ENCODE data around the gene BCO1.
"Not testable (repeated sequence)": the region's sequence is repeated elsewhere in the genome, so short reads cannot be mapped to it uniquely, and the experiment has no call there.

The BCO1 gene, protein sequence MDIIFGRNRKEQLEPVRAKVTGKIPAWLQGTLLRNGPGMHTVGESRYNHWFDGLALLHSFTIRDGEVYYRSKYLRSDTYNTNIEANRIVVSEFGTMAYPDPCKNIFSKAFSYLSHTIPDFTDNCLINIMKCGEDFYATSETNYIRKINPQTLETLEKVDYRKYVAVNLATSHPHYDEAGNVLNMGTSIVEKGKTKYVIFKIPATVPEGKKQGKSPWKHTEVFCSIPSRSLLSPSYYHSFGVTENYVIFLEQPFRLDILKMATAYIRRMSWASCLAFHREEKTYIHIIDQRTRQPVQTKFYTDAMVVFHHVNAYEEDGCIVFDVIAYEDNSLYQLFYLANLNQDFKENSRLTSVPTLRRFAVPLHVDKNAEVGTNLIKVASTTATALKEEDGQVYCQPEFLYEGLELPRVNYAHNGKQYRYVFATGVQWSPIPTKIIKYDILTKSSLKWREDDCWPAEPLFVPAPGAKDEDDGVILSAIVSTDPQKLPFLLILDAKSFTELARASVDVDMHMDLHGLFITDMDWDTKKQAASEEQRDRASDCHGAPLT

DNA sequence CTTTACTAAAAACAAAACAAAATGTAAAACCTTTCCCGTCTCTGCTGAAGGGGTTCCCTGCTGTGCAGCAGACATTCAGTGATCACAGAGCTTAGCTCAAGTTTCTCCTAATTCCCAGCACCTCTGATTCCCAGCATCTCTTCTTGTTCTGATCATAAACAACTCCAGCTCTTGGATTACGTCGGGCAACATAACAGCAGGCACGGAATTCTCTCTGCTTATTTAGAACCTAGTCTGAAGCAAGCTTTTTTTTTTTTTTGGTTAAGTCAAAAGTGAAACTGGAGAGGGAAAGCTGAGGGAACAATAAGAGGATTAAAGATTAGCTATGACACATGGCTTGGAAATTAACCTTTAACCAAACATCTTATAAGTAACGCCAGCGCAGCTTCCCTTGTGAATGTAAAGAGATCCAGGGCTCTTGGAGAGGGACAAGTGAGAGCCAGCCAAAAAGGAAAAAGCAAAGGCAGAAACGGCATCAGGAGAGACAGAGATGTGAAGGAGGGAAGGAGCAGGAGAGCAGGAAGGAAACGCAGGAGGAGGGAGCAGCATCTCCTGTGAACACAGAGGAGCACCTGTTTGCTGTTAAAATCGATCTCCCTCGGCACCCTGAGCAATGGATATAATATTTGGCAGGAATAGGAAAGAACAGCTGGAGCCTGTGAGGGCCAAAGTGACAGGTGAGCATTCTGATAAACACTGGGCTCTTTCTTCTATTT is at the start of gene BCO1:
Gene BCO1, plus strand, starts transcription at position 394 of the 716 bp plus-strand sequence. Its CDS starts 220 bp downstream, at position 614.
- DNase-seq: no peak

DNA sequence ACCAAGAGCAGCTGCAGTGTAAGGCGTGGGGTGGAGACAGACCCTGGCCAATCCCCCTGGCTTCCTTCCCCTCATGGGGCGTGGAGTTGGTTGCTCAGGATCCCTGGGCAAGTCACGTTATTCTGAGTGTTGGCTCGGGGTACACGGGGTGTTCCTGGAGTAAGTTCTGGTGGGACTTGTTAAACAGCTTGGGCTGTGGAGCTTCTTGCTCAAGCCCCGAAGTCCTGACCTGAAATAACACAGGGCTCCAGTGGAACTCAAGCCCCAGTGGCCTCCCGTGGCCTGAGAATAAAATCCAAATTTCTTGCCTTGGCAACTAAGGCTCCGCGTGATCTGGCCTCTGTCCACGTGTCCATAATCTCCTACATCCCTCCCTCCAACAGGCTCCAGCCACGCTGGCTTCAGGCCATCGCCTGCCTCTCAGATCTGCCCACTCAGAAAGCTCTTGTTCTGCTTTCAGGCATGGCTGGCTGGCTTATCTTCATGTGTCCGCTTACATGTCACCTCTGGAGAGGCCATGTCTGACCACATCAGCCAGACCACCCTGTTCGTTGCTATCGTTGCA is 49.3 kb upstream of the BCO1 start:
- no peak for DNase-seq

DNA sequence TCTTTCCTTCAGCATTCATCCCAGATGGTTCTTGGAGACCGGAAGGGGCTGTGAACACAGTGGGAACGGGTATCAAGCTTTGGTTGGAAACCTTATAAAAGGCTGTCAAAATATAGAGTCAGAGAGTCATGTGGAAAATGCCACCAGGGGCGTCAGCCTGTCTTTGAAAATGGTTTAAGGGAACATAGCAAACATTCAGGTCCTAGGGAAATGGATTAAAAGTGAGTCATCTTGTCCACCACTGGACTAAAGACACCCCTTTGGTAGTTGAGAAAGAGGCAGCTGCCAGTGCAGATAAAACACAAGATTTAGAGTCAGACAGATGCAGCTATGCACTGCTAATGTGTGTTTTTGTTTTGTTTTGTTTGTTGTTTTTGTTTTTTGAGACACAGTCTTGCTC is 47.8 kb upstream of the BCO1 start:
- DNase-seq: no peak

DNA sequence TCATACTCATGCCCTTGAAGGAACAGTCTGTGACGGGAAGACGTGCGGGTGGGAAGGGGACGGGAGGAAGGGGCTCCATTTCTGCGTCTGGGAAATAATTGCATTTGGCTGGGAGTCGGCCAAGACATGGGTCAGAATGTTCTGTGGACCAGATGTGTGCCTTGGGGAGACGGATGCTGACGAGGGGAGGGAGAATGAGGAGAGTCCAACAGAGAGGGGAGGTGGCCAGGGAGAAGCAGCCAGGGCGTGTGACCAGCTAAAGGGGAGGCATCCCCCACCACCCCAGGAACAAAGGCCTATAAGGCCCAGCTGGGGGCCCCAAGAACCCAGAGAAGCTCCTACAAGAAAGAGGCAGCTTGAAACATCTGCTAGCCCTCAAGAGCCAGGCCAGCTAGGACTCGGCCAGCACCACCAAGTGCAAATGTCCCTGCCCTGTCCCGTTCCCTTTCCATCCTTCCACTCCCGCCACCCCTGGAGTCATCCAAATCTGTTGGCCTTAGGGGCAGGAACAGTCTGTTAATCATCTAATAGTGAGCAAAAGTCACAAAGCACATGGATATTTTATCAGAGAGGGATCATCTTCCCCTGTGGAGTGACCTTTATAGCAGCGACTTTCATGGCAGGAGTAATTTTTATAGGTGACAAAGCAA is 42.5 kb upstream of the BCO1 start:
- no peak for DNase-seq

DNA sequence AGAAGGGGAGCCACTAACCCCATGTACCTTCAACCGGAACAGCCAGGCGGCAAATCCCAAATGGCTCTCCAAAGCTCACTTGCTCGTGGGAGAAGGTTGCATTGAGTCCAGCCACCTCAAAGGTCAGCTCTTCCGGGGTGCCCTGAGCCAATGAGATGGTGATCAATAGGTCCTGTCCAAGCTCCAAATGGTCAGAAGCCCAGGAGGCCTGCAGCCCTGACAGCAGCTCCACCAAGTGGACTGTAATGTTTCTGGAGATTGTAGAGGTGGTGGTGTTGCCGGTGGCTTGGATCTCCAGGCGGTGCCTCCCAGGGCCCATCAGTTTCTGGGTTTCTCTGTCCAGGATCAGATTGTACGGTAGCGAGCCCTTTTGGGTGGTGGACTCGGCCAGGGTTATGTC is 39.9 kb upstream of the BCO1 start:
- no peak for DNase-seq

DNA sequence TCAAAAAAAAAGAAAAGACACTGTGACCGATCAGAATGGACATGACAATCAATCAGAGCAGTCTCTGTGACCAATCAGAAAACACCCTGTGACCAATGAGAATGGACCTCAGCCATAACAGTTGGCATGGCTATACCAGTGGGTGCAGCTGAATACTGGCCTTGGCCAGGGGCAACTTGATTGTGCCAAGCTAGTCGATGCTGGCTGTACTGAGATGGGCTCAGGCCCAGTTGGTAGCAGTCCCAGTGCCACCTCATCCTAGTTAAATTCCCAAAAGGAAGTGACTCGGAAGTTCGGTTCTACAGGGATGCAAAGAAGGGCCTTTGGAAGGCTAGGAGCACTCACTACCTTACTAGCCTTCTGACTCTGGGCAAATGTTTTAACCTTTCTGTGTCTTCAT is 37.2 kb upstream of the BCO1 start:
- no peak for DNase-seq

DNA sequence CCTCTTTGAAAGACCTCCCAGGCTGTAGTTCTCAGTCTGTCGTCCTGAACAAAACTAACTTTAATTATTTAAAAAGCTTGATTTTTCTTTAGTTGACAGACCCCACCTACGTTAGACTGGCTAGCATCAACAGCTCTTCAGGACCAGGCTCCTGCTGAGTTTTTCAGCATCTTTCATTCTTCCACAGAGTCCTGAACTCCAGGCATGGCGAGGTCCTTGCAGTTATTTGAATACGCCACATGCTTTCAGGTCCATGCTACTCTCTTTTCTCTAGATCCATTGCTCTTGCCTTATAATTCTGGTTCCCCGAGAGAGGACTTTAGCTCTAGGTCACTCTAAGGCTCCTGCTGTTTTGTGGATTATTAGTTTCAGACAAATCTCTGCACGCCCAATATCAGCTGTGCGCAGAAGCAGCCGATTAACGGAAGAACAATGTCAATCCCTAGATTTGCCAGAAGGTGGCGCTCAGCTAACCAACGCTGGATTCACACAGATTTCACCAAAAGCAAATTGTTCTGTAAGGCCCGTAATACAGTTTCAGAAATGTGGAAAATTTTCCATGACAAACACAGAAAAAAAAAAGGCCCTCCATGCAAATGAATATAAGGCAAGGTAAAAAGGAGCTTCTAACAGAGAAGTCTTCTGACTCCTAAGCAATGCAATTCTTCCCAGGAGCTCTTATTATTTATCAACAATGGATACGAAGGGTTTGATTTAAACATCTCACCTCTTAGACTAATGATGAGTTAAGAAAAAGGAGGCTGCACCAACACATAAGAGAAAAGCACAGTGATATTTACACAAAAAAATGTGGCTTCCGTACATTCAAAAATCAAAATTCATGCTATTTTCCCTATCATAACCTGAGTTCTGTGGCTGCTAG is 33.5 kb upstream of the BCO1 start:
- no peak for DNase-seq

DNA sequence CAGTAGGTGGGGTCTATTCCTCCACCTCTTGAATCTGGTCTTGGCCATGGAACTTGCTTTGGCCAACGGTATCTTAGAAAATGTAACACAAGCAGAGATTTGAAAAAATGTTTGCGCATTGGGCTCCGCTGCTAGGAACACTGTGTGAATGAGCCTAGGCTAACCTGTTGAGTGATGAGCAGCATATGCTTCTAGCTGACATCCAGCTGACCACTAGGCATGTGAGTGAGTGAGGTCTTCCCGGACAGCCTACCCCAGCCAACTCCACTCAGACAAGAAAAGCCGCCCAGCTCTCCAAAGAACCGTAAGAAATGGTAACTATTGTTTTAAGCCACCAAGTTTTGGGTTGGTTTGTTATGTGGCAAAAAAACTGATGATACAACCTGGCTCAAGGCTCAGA is 31.4 kb upstream of the BCO1 start:
- no peak for DNase-seq

DNA sequence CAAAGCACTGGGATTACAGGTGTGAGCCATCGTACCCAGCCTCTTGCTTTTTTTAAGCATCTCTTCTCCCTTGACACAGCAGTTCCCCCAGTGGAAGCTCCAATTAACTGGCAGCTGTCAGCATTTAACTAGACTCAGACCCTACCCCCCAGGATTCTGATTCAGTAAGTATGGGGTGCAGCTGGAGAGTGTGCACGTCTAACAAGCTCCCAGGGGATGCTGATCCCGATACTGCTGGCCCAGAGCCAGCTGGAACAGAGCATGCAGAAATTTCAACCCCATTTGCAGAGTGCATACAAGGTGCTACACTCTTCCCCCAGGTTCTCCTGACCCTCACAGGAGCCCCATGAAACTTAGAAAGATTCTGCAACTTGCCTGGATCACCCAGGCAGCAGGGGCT is 27.7 kb upstream of the BCO1 start:
- DNase-seq: no peak

DNA sequence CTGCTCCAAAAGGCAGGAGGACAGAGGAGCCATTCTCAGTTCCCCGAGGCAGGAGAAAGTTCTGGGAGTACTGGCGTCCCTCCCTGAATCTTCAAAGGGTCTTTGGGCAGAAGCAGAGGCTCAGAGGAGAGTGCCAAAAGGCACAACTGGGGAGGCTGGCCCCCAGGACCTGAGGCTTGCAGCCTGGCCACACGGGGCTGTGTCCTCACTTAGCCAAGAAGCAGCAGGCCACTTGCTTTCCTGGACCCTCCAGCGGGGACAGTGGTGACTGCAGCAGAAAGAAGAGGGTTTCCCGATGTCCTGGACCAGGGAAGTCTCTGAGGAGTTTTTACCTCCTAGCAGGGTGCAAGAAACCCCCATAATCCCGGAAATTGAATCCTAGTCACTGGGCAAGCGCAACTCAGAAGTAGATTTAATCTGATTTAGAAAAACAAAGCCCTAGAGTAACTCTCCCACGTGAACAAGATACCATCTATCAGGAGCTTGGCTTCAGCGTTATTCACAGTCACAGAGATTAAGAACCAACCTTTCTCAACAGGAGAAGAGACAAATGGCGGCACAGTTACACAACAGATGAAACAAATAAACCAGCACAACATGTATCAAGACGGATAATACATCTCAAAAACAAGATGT is 25.5 kb upstream of the BCO1 start:
- DNase-seq: no peak

DNA sequence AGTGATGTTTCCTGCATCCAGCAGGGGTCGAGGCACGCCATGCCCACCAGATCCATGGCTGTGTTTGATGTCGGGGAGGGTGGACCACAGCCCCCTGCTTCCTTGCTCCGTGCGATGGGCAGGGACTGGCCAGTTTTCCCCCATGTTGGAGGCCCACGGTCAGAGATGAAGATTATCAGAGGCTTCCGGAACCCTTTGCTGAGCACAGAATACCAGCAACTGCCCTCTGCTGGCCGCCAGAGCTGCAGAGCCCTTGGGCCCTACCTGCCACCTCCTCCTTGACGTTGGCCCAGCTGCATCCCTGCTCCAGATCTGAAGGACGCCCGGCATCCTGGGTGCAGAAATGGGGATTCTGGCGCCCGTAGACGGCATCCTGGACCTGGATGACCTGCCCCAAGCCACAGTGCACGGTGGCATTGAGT is 23.7 kb upstream of the BCO1 start:
- DNase-seq: no peak

DNA sequence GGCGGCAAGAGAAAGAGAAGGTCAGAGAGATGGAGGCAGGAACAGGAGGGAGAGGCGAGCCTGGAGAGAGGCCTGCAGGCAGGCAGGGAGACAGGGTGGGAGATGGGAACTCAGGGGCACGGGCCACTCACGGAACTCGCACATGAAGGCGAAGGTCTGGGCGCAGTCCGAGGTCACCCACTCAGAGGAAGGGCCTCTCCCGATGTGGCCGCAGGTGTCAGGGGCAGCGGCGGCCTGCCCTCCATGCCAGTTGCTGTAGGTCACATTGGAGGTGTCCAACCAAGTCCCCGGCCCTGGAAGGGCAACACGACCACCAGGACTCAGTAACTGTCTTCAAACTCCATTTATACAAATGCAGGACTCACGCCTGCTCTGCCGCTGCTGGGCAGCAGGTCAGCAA is 22.4 kb upstream of the BCO1 start:
- DNase-seq: no peak

DNA sequence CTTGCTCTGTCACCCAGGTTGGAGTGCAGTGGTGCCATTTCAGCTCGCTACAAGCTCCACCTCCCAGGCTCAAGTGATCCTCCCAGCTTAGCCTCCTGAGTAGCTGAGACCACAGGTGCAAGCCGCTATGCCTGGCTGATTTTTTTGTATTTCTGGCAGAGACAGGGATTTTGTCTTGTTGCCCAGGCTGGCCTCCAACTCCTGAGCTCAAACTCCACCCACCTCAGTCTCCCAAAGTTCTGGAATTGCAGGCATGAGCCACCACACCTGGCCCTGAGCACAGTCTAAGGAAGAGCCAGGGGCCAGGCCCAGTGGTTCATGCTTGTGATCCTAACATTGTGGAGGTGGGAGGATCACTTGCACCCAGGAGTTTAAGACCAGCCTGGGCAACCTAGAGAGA is 21.8 kb upstream of the BCO1 start:
- DNase-seq: no peak

DNA sequence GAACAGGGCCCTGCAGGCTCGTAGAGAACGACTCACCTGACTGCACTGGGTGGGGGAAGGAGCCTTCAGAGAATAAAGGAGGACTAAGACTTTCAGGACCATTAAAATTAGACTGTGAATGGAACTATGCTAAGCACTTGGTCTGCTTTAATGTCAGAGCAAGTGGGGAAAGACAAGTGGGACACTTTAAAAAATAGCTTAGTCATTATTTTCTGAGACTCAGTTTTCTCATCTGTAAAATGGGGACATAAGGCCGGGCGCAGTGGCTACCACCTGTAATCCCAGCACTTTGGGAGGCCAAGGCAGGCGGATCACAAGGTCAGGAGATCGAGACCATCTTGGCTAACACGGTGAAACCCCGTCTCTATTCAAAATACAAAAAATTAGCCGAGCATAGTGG is 19.3 kb upstream of the BCO1 start:
- no peak for DNase-seq

DNA sequence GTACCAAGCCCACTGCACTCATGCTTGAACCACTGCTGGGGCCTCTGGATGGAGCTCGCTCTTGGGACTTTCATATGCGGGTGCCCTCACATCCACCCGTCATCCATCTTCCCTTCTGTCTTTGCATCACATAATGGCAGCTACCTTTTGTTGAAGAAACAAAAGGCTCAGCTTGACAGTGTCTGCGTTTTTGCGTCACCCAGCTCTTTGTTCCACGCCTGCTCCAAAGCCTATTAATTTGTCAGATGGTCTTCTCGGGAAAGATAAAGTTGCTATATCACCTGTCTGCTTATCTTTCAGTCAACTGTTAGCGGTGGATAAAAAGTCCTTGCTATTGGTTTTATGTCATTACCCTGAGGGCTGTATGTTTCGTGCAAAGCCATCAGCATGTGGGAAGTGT is 18.1 kb upstream of the BCO1 start:
- no peak for DNase-seq

DNA sequence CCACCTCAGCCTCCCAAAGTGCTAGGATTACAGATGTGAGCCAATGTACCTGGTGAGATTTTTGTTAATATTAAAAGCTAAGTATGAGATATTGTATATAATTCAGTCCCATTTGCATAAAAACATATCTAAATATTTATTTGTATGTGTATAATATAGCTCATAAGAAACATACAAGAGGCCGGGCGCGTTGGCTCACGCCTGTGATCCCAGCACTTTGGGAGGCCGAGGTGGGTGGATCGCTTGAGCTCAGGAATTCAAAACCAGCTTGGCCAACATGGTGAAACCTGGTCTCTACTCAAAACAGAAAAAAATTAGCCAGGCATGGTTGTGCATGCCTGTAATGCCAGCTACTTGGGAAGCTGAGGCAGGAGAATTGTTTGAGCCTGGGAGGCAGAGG is 16.8 kb upstream of the BCO1 start:
- no peak for DNase-seq

DNA sequence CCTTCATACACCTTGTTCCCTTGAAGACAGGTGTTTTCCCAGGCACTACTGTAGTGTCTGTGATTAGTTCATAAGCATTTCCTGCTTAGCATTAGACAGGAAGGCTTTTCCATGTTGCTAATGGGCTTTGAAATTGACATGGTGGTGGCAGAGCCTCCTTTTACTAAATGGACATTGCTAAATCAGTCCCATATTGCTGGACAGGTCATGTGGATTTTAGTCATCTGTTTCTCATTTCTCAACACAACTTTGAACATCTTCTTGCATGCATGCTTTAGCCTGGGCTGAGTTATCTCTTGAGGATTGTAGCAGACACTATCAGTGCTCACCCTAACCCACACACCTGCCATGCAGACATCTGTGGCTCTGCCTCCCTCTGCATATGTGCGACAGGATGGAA is 13.7 kb upstream of the BCO1 start:
- no peak for DNase-seq

DNA sequence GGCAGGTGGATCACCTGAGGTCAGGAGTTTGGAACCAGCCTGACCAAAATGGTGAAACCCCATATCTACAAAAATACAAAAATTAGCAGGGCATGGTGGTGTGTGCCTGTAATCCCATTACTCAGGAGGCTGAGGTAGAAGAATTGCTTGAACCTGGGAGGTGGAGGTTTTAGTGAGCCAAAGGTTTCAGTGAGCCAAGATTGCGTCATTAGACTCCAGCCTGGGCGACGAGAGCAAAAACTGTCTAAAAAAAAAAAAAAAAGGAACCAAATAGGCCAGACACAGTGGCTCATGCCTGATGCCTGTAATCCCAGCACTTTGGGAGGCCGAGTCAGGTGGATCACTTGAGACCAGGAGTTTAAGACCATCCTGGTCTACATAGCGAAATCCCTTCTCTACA is 12.8 kb upstream of the BCO1 start:
- not testable (repeated sequence) for DNase-seq

DNA sequence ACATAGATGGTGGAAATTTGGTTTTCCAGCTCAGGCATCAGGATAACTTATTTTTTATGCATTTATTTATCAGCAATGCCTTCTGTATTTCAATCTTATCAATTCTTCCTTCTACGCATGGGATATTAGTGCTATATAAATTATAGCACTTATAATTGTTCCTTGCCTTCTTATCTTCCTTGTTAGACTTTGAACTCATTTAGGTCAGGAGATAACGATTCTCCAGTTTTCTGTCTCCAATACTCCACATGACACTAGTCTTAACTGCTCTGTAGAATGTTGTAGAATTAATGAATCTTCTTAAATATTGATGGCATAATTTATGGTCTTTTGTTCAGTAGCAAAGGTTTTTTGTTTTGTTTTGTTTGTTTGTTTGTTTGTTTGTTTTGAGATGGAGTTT is 10.7 kb upstream of the BCO1 start:
- no peak for DNase-seq

DNA sequence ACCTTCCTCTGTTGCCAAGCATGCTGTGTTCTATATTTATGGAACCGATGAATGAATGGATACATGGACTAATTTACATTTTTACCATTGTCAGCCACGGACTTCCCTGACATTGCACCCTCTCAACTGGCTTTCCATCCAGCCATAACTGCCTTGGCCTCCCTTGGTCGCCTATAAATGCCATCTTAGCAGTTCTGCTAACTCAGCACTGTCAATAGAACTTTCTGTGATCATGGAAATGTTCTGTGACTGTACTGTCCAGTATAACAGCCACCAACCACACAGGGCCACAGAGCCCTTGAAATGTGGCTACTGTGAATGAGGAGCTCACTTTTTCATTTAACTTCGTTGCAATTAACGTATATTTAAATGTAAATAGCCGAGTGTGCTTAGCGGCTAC is 8.7 kb upstream of the BCO1 start:
- DNase-seq: no peak

DNA sequence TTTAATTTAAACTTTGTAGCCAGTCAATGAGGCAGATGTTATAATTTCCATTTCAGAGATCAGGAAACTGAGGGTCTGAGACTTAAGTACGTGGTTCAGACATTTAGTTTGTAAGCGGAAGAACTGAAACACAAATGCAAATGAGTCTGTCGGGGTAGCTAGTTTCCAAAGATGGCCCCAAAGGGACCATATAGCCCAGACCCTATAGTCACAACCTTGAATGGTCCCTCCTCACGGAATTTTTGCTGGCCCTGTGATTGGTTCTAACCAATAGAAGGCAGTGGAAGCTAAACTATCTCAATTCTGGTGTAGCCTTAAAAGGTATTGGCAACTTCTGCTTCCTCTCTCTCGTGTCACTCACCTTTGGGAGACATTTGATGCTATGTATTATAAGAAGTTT is 7.5 kb upstream of the BCO1 start:
- DNase-seq: no peak

All from SIG-M5 (cell line).